Progenitor cell of endocrine pancreas (in vitro differentiated cells): Measurements from ENCODE around the gene EFCAB7. TPM values are rescaled to one million over a fixed set of nuclear protein-coding genes. Genes with fewer than 3 reads are reported as not detected.

Source experiments
- DNase-seq: peaks from one replicate; pipeline ENCODE4 v3.0.0; 2021; ENCODE audit warnings: low spot score; ENCODE audit not compliant: unreplicated experiment
- H3K27ac Mint-ChIP-seq: 2 replicates; pipeline ENCODE4 v1.8.0; 2021; ENCODE audit warnings: mild to moderate bottlenecking, moderate library complexity, mixed read lengths
- H3K27me3 Mint-ChIP-seq: 2 replicates; pipeline ENCODE4 v1.8.0; 2021; ENCODE audit warnings: mixed read lengths
- H3K36me3 Mint-ChIP-seq: 2 replicates; pipeline ENCODE4 v1.8.0; 2022; ENCODE audit warnings: mixed read lengths; ENCODE audit not compliant: insufficient read depth
- H3K4me1 Mint-ChIP-seq: 2 replicates; pipeline ENCODE4 v1.8.0; 2021; ENCODE audit warnings: low read depth, mixed read lengths
- H3K4me3 Mint-ChIP-seq: 2 replicates; pipeline ENCODE4 v1.8.0; 2021; ENCODE audit warnings: low read depth, mild to moderate bottlenecking, moderate library complexity, mixed read lengths
- H3K9me3 Mint-ChIP-seq: 2 replicates; pipeline ENCODE4 v1.8.0; 2021; ENCODE audit warnings: low read depth, mixed read lengths
- CTCF ChIP-seq: fragments of 200-600 bp; sonication (generic); IDR thresholded peaks from one replicate; pipeline ENCODE4 v1.5.0; 2021; ENCODE audit warnings: antibody characterized with exemption, mild to moderate bottlenecking; ENCODE audit not compliant: unreplicated experiment
- total RNA-seq: library from RNA; stranded (reverse); gene quantifications from 2 replicates; pipeline ENCODE4 v1.2.1, GENCODE V29; 2021

Gene EFCAB7
- total RNA-seq, 1 donor from 2014 or later = 14.6 TPM

GRCh38 chr1:63497577-63497976 is 25.7 kb upstream of the EFCAB7 start:
- TF ChIP-seq CTCF = no peak
- no peak for DNase-seq
- H3K4me3 Mint-ChIP-seq = no peak overlapping the region
- H3K27me3 Mint-ChIP-seq = no peaks in the 10 kb centered on the region
- peaks cover 9% of the 10 kb centered on the region for H3K36me3 Mint-ChIP-seq
- peaks cover 2% of the 10 kb centered on the region for H3K9me3 Mint-ChIP-seq
- no peaks in the 10 kb centered on the region for H3K4me1 Mint-ChIP-seq
- no peak overlapping the region for H3K27ac Mint-ChIP-seq

DNA sequence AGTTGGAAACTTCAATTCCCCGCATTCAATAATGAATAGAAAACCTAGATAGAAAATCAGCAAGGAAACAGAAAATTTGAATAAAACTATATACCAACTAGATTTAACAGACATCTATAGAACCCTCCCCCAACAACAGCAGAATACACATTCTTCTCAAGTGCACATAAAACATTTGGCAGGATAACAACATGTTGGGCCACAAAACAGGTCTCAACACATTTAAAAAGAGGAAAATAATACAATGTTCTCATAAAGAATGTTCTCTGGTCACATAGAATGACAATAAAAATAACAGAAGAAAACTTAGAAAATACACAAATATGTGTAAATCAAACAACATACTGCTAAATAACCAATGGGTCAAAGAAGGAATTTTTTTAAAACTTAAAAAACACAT is 25.2 kb upstream of the EFCAB7 start:
- no peak overlapping the region for H3K27ac Mint-ChIP-seq

DNA sequence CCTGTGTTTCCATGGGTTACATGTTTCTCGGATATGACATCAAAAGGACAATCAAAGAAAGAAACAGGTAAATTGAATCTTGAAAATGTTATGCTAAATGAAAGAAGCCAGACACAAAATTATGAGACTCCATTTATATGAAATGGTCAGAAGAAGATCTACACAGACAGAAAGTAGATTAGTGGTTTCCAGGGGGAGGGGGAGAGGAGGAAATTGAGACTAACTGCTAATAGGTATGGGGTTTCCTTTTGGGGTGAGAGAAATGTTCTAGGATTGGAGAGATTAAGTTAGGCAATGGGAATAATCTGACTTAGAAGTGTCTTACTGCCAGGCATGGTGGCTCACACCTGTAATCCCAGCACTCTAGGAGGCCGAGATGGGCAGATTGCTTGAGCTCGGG is 22.1 kb upstream of the EFCAB7 start:
- TF ChIP-seq CTCF = no peak
- peaks cover 9% of the 10 kb centered on the region for H3K9me3 Mint-ChIP-seq
- H3K4me1 Mint-ChIP-seq = no peaks in the 10 kb centered on the region
- peaks cover 21% of the 10 kb centered on the region for H3K36me3 Mint-ChIP-seq
- H3K27me3 Mint-ChIP-seq = no peaks in the 10 kb centered on the region
- H3K4me3 Mint-ChIP-seq = no peak overlapping the region
- no peak for DNase-seq
- H3K27ac Mint-ChIP-seq = no peak overlapping the region

More for the DNA sequence above, 25.2 kb upstream of the EFCAB7 start:
- no peaks in the 10 kb centered on the region for H3K4me1 Mint-ChIP-seq
- H3K27me3 Mint-ChIP-seq = no peaks in the 10 kb centered on the region
- peaks cover 9% of the 10 kb centered on the region for H3K36me3 Mint-ChIP-seq
- no peak for DNase-seq
- TF ChIP-seq CTCF = no peak
- no peak overlapping the region for H3K4me3 Mint-ChIP-seq
- peaks cover 2% of the 10 kb centered on the region for H3K9me3 Mint-ChIP-seq

DNA sequence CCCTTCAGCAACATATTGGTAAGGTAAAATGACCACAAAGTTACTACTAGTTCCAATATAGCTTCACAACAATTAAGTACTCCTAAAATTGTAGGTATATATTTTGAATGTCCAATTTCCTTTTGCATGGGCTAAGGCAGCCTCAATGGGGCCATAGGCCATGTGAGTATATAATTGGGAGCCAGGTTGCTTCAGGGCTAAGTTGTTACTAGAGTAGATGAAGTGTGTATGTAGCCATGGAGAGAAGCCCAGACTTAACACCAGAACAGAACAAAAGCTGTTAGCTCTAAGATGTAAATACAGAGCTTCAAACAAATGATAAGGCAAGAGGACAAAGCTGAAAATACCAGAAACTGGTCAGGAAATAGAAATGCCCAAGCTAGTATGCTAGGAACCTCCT is 16.5 kb upstream of the EFCAB7 start:
- H3K9me3 Mint-ChIP-seq = peaks cover 9% of the 10 kb centered on the region
- no peaks in the 10 kb centered on the region for H3K27me3 Mint-ChIP-seq
- peaks cover 22% of the 10 kb centered on the region for H3K36me3 Mint-ChIP-seq
- no peak overlapping the region for H3K4me3 Mint-ChIP-seq
- no peak overlapping the region for H3K27ac Mint-ChIP-seq
- TF ChIP-seq CTCF = no peak
- no peak for DNase-seq
- no peaks in the 10 kb centered on the region for H3K4me1 Mint-ChIP-seq

DNA sequence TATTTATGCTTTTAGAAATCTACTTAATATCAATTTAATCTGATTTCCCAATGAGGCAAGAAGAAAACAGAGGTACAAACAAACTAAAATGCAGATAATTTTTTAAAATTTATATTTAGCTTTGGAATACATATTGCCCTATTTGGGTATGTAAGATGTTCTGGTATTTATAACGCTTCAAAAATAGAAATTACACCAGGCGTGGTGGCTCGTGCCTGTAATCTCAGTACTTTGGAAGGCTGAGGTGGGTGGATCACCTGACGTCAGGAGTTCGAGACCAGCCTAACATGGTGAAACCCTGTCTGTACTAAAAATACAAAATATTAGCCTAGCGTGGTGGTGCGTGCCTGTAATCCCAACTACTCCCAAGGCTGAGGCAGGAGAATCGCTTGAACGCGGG is 13.6 kb upstream of the EFCAB7 start:
- no peaks in the 10 kb centered on the region for H3K4me1 Mint-ChIP-seq
- H3K27me3 Mint-ChIP-seq = no peaks in the 10 kb centered on the region
- DNase-seq = no peak
- H3K36me3 Mint-ChIP-seq = peaks cover 17% of the 10 kb centered on the region
- peaks cover 13% of the 10 kb centered on the region for H3K9me3 Mint-ChIP-seq
- H3K4me3 Mint-ChIP-seq = no peak overlapping the region
- H3K27ac Mint-ChIP-seq = no peak overlapping the region
- TF ChIP-seq CTCF = no peak
